HG03196 (cell line): Measurements from ENCODE around the gene TLCD3B.
"Not testable (repeated sequence)": the region's sequence is repeated elsewhere in the genome, so short reads cannot be mapped to it uniquely, and the experiment has no call there.

Experiments used
- ATAC-seq: cut with Tn5 transposase; IDR thresholded peaks from one replicate; pipeline ENCODE4 v1.9.1; 2021; ENCODE audit not compliant: unreplicated experiment

The TLCD3B gene

DNA sequence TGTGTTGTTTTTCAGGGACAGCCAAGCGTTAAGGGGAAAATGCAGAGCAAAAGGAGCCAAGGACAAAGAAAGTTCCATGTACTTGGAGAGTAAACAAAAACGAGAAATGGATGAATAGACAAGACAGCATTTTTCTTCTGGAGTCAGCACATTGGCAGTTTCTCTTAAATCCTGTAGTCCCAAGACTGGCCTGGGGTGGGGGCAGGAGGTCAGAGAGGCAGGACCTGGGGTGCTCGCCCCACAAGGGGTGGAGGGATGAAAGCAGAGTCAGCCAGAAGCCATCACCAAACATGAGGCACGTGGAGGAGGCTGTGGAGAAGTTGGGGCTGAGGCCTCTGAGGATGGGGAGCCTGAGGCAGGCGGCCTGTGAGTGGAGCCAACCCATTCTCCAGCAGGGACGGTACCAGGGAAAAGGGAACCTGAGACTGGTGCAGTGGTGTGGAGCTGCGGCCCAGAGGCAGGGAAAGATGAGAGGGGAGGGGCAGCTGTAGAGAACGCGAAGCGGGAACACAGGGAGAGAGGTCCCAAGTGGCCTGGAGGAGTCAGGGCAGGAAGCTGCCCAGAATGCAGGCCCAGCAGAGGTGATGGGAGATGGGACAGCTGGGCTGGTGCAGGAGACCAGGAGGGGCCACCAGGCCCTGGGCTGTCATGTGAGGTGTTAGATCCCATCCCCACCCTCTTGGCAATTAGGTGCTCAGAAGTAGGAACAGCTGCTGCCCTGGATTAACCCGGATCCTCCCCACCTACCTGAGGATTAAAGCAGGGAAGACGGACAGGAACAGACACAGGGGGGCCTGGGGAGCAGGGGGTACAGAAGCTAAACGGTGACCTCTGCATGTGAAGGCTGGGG lies 3.3 kb downstream of the TLCD3B start:
- no peak for ATAC-seq

DNA sequence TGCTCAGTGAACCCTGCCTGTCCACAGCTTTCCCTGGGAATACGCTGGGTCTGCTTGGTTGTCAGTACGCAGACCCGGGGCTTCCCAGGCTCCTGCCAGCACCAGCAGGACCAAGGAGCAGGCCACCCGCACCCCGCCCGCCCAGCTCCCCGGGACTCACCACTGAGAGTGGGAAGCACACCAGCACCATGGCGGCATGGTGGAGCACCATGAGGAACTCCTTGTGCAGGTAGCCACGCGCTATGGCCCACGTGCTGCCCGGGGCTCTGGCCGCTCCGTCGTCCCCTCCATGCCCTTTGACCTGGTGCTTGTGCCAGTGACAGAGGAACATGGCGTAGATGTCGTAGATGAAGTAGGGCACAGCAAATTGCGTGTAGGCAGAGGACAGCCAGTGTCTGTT lies 4.6 kb downstream of the TLCD3B start:
- no peak for ATAC-seq

DNA sequence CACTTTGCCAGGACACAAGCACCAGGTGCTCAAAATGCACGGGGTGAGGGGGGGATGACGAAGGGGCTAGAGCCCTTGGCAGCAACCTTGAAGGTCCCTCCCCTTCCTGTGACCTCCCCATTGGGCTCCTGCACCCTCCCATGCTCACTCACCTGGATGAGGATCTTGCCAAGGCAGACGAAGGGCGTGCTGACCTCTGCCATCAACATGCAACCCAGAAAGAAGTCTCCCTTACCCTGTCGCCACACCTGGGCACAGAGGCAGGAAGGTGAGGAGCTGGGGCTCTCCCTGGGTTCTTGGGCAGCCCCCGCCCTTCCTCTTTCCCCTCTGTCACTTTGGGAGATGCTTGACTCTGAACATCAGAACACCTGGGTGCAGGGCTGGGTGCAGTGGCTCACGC lies 5.5 kb downstream of the TLCD3B start:
- ATAC-seq: no peak

DNA sequence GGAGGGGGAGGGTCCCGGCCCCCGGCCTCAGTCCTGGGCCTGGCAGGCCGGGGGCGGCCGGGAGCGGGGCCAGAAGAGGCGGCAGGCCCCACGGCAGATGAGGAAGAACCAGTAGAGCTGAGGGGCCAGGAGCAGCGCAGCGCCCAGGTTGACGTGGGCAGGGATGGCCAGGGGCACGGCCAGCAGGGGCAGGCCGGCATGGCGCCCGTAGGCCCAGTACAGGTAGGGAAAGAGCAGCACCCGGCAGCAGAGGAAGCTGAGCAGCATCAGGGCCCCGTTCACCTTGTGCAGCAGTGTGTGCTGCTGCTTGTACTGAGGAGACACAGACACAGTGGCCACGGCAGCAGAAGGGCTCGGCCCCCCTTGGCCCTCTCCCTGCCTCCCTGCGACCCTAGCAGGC lies 5.9 kb downstream of the TLCD3B start:
- no peak for ATAC-seq

DNA sequence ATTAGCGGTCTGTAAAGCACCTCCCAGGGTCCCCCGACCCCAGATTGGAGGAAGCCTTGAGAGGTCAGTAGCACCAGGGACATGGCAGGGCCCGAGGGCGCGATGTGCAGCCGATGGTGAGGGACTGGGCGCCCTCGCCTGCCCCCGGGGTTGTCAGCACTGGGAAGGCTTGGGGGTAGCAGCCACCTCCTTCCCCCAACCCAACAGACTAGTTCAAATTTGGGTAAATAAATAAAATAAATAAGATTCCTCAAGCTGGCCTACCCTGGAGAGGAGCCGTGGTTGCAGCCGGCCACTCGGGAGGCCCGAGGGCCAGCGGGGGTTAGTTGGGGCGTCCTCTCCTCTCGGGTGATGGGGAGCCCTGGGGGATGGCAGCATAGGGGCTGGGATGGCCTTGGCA lies 6.6 kb downstream of the TLCD3B start:
- ATAC-seq: no peak

DNA sequence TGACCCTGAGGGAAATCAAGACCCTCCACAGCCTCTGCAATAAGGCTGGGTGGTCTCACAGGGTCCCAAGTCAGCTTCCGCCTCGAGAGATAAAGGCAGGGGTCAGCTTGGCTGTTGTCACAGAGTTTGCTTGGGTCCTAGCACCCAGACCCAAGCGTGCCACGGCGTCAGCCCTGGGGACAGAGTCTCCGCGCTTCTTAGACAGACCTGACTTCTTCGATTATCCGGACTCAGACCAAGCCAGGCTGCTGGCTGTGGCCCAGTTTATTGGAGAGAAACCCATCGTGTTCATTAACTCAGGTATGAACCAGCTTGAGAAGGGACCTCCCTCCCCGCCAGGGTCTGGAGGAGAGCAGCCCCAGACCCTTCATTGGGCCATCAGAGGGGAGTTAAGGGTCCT lies 7.5 kb downstream of the TLCD3B start:
- ATAC-seq: no peak

DNA sequence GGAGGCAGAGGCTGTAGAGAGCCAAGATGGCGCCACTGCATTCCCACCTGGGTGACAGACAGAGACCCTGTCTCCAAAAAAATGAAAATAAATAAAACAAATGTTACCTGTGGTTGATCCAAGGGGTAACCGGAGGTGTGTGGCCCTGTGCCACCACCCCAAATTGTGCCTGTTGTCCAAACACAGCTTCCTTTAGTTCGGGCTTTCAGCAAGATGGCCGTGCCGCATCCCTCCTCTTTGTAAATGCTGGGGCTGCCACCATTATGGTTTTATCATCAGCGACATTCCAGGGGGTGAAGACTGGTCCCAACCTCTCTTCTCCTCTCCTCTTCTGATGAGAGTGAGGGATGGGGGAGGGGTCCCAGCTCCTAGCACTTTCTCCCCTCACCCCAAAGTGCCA lies 8.2 kb downstream of the TLCD3B start, which contains the start of gene C16orf92:
Gene C16orf92, plus strand, starts transcription at position 312 of the 400 bp plus-strand sequence. CDS start 143 bp downstream, outside the sequence.
- ATAC-seq: no peak

DNA sequence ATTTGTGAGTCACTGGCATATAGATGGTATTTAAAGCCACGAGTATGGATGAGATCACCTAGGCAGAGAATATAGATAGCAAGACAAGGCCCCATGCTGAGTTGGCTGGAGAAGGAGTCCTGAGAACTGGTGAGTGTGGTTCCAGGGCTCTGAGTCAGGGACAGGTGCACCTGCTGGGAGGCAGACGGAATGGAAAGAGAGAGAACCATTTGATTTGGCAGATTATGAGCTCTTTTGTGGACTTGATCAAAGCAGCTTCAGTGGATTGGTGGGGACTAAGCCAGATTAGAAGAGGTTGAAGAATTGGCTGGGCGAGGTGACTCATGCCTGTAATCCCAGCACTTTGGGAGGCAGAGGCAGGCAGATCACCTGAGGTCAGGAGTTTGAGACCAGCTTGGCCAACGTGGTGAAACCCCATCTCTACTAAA lies 12.3 kb downstream of the TLCD3B start:
- ATAC-seq: no peak

DNA sequence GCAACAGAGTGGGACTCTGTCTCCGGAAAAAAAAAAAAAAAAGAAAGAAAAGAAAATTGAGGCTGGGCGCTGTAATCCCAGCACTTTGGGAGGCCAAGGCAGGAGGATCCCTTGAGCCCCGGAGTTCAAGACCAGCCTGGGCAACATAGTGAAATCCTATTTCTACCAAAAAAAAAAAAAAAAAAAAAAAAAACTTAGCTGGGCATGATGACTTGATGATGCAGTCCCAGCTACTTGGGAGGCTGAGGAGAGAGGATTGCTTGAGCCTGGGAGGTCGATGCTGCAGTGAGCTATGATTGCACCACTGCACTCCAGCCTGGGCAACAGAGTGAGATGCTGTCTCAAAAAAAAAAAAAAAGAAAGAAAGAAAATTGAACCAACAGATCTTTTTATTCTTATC lies 13.1 kb downstream of the TLCD3B start:
- not testable (repeated sequence) for ATAC-seq

DNA sequence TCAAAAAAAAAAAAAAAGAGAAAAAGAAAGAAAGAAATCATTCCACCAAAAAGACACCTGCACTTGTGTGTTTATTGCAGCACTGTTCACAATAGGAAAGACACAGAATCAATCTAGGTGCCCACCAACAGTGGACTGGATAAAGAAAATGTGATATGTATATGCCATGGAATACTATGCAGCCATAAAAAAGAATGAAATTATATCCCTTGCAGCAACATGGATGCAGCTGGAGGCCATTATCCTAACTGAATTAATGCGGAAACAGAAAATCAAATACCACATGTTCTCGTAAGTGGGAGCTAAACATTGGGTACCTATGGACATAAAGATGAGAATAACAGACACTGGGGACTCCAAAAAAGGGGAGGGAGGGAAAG lies 13.8 kb downstream of the TLCD3B start:
- no peak for ATAC-seq

DNA sequence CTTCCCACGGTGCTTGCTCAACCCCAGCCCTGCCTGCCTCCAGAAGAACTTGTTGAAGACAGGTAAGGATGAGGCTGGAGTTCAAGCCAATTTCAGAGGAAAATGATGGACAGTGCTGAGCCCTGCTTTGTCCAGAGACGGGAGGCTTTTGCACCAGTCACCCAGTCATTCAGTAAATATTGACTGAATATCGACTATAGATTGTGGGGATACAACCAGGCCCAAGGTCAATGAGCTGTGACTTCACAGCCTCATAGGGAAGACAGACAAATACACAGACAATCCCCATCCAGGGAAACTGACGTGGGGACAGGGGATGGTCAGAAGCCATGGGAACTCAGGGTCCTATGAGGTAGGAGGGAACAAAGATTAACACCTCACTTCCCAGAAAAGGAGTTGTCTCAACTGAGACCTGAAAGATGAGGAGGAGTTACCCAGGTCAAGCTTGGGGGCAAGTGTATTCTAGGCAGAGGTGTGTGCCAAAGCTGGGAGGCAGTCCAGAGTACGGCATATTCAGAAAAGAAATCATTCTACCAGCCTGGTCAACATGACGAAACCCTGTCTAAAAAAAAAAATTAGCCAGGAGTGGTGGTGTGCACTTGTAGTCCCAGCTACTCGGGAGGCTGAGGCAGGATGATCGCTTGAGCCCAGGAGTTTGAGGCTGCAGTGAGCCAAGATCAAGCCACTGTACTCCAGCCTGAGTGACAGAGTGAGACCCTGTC lies 14.4 kb downstream of the TLCD3B start:
- no peak for ATAC-seq

DNA sequence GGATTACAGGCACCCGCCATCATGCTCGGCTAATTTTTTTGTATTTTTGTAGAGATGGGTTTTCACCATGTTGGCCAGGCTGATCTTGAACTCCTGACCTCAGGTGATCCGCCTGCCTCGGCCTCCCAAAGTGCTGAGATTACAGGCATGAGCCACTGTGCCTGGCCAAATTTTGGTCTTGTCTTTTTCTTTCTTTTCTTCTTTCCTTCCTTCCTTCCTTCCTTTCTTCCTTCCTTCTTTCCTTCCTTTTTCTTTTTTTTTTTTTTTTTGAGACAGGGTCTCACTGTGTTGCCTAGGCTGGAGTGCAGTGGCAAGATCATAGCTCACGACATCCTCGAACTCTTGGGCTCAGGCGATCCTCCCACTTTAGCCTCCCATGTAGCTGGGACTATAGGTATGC lies 15.6 kb downstream of the TLCD3B start:
- ATAC-seq: not testable (repeated sequence)

DNA sequence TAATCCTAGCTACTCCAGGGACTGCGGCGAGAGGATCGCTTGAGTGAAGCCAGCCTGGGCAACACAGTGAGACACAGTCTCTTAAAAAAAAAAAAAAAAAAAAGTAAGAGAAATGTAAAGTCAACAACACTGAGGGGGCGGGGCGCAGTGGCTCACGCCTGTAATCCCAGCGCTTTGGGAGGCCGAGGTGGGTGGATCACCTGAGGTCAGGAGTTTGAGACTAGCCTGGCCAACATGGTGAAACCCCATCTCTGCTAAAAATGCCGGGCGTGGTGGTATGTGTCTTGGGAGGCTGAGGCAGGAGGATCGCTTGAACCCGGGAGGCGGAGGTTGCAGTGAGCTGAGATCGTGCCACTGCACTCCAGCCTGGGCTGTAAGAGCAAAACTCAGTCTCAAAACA lies 18.5 kb downstream of the TLCD3B start:
- not testable (repeated sequence) for ATAC-seq

DNA sequence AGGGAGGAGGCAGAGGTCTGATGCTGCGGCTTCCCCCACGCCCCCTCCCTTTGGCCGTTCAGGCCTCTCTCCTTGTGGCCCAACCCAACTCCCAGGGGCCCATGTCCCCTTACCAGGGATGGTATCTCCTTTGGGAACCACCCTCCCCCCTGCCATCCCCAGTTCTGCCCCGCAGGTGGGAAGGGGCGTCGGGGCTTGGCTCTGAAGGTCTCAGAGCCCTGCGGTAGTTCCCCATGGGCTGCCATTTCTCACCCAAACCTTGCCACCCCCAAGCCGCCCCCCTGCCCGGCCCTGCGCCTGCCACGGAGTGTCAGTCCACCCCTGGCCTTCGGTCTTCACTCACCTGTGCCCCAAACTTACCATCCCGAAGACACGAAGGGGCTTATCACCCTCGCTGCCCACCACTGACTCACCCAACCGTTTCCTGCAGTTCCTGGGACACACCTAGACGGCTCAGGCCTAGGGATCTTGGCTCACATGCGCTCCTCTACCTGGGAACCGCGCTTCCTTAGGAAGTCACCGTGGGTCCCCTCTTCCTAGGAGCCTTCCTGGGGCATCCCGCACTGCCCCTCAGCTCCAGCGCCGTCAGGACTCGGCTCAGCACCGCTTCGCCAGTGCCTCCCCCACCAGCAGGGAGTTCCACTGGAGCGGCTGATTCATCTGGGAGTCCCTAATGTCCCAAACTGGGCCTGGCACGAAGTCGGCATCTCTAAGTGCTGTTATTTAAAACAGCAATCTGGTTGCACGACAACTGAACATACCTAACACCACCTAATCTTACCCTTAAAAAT lies 19.2 kb downstream of the TLCD3B start:
- ATAC-seq: no peak

DNA sequence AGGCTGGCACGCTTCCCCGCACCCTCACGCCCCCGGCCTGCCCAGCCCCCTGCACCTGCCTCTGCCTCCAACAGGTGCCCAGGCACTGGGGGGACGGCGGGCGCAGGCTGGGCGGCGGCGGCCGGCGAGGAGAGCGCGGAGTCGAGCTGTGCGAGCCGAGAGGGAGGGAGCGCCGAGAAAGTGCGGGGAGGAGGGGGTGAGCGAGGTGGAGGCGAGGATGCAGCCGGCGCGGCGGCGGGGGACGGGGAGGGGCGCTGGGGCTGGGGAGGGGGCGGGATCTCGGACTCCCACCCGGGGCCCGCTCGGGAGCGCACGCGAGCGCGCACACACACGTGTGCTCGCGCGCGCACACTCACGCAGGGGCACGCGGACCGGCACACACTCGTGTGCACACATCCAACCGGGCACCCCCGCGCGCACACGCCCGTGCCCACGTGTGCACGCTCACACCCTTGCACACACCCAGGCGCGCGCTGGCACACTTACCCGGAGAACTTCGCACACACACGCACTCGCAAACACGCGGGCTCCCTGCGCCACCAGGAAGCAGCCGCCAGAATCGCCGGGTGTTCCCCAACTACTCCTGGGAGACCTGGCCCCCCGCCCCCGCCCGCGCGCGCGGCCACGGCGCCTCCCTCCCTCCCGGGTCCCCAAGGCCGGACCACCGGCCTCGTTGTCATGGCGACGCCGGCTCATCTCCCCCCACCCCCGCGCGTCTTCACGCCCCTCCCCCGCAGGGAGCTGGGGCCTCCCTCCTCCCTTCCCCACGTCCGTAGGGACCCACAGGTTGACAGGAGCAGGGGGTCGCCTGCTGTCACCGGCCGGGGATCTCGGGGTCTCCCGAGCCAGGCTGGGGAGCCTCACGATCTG lies 20.0 kb downstream of the TLCD3B start, which contains the start of gene DOC2A:
Gene DOC2A, minus strand, starts transcription at position 184 of the 870 bp plus-strand sequence. CDS start 805 bp downstream, outside the sequence.
- ATAC-seq: no peak

DNA sequence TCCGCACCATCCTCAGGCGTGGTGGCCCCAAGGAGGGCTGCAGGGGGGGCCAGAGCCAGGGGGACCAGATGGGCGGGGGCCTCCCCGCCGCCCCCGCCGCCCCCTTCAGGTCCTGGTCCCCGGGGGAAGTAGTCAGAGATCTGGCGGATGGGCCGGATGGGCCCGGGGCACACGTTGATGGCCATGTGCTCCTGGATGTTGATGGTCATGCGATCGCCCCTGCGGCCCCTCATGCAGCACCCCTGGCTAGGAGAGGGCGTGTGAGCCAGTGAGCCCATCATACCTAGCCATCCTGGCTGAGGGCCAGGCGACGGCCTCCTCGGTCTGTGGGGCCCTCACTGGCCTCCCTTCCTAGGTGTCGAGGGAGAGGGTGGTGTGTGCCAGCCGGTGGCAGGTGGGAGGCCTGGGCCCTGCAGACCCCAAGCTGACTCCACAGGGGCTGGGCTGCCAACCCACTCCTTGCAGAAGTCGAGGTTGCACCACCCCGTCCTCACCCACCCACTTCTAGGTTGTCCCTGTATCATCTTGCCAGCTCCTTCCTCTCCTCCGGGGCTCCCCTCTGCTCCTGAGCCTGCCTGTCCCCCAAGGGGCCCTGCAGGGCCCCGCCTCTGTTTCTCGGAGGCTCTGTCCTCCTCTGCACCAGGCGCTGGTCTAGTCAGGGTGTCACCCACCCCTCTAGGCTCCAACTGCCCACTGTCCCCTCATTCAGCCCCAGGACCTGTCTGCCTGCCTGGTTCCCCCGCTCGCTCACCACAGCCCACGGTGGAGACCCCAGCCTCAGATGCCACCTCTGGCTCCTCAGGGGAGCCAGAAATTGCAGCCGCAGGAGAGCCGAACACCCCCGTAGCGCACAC lies 20.9 kb downstream of the TLCD3B start:
- no peak for ATAC-seq

DNA sequence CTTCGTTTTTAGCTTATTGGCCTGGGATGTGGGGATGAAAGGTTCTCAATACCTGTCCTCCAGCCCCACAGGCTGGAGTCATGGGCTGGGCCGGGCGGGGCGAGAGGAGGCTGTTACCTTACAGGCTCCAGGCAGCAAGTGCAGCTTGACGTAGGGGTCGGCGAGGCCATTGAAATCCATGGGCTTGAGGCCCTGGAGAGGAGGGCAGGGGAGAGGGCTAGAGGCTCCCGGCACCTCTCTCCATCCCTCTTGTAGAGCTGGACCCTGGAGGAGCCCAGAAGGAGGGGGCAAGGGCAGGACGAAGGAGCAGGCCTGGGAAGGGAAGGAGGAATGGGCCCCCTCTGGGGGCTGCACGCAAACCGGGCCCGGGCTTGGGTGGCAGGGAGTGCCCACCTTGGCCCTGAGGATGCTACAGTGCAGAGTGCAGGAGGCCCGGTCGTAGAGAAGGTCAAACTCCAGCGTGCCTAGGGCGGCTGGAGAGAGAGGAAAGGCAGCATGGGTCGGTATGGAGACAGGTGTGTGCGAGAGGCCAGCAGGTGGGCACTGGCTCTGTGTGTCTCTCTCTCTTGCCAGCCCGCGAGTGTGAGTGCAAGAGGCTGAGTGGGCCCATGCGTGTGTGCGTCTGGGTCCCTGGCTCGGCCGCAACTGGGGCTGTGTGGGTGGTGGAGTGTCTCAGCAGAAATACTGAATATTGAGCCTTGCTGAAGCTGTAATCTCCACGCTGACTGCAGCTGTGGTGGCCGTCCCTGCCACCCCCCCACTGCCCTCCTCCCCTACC lies 21.8 kb downstream of the TLCD3B start:
- ATAC-seq: no peak

DNA sequence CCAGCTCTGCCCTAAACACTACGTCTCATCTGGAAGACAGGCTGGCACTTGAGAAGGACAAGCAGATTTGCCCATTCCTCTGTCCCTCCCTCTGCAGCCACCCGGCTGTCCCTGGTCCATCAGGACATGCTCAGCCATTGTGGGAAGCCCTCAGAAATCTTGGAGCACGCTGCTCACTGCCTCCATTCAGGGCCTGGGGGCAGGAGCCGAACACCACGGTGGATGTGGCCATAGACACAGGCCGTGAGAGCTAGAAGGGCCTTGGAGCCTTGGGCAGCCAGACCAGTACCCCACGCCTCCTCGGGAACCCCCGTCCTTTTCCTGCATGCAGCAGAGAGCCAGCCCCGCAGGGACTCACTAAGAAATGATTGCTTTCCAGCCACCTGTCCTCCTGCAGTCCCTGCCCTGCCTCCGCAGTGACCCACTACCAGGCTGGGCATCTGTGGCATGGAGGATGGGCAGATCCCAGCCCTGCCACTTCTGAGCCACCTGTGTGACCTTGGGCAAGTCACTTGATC lies 23.6 kb downstream of the TLCD3B start:
- ATAC-seq: no peak
